Panc1 (cell line): ENCODE measurements around the gene CBL. TPM values are rescaled to one million over a fixed set of nuclear protein-coding genes. Genes with fewer than 3 reads are reported as not detected.
A peak's percentile ranks its signal among the peaks of the same experiment; 100 is the strongest.

Experiments used
- ATAC-seq: fragments of 200-7000 bp; cut with Tn5 transposase; 2 replicates; pipeline ENCODE4 v1.9.1; 2020; ENCODE audit warnings: mild to moderate bottlenecking, moderate library complexity
- BruUV-seq: library from RNA; stranded (reverse); fragments of 400-500 nt; replicated peaks from 2 replicates; lab custom pipeline; 2021; lab: Mats Ljungman, UMichigan
- CTCF ChIA-PET: fragments of 300-600 bp; sonication (Branson Sonifier 250); formaldehyde crosslinking; loops from one replicate; lab custom pipeline; 2022; ENCODE audit warnings: antibody characterized with exemption; lab: Charles Lee
- POLR2A ChIA-PET: fragments of 300-600 bp; sonication (Branson Sonifier 250); formaldehyde crosslinking; loops from one replicate; lab custom pipeline; 2022; ENCODE audit warnings: antibody characterized with exemption; lab: Charles Lee
- DNase-seq: peaks from one replicate; pipeline ENCODE4 v3.0.0-alpha.2; 2010; ENCODE audit warnings: low read depth, low spot score
- H3K27ac ChIP-seq: 2 replicates; pipeline ENCODE4 v1.5.1; 2011; ENCODE audit warnings: mild to moderate bottlenecking, low read length, inconsistent platforms
- H3K27me3 ChIP-seq: fragments of 200-500 bp; sonication (Bioruptor generic); 2 replicates; pipeline ENCODE4 v1.6.0; 2014; ENCODE audit warnings: low read length, inconsistent platforms; ENCODE audit not compliant: control insufficient read depth, insufficient read depth
- H3K36me3 ChIP-seq: fragments of 200-500 bp; sonication (Bioruptor generic); 2 replicates; pipeline ENCODE4 v1.5.1; 2014; ENCODE audit warnings: inconsistent platforms, mild to moderate bottlenecking, low read length, moderate library complexity; ENCODE audit not compliant: control insufficient read depth, insufficient read depth
- H3K4me1 ChIP-seq: 2 replicates; pipeline ENCODE4 v1.5.1; 2011; ENCODE audit warnings: inconsistent platforms, mild to moderate bottlenecking, low read length, moderate library complexity; ENCODE audit not compliant: control insufficient read depth, insufficient read depth
- H3K4me3 ChIP-seq, 2 experiments: 2 replicates each; pipeline ENCODE4 v1.5.1; 2011 to 2012; ENCODE audit warnings: low read depth in 2 of 2, low read length in 2 of 2, mild to moderate bottlenecking in 2 of 2, inconsistent platforms in 1 of 2, moderate library complexity in 1 of 2
- H3K9me3 ChIP-seq: fragments of 200-500 bp; sonication (Bioruptor generic); 2 replicates; pipeline ENCODE4 v1.5.1; 2014; ENCODE audit warnings: low read depth, mild to moderate bottlenecking, inconsistent platforms, low read length, moderate library complexity; ENCODE audit not compliant: control insufficient read depth, insufficient read depth
- CTCF ChIP-seq: fragments of 450-650 bp; IDR thresholded peaks from 2 replicates; pipeline ENCODE4 v1.5.1; 2017; ENCODE audit warnings: mild to moderate bottlenecking
- POLR2AphosphoS5 ChIP-seq: IDR thresholded peaks from 2 replicates; pipeline ENCODE4 v1.6.1; 2012; ENCODE audit warnings: mild to moderate bottlenecking, low read depth, low read length, moderate library complexity
- REST ChIP-seq, 2 experiments: IDR thresholded peaks; 2 replicates each; pipeline ENCODE4 v1.6.1; 2011 to 2012; ENCODE audit warnings: low read depth in 2 of 2, control low read depth in 1 of 2, low read length in 1 of 2, mild to moderate bottlenecking in 1 of 2, moderate library complexity in 1 of 2; ENCODE audit not compliant: insufficient read depth in 1 of 2
- SIN3A ChIP-seq: IDR thresholded peaks from 2 replicates; pipeline ENCODE4 v1.6.1; 2012; ENCODE audit warnings: low read depth, mild to moderate bottlenecking, low read length, moderate library complexity, borderline replicate concordance; ENCODE audit not compliant: insufficient read depth
- TCF7L2 ChIP-seq: IDR thresholded peaks from 2 replicates; pipeline ENCODE4 v1.6.1; 2011; ENCODE audit warnings: mild to moderate bottlenecking, low read depth, low read length, inconsistent platforms
- in situ Hi-C: cut with HindIII; loops from 2 replicates; pipeline ENCODE4 v1.10.0; 2016; ENCODE audit warnings: low sequenced_read_pairs, low pct_unique_long_range_greater_than_20kb
- intact Hi-C: fragments of 100-400 bp; cut with micrococcal nuclease; formaldehyde crosslinking; loops from one replicate; pipeline ENCODE4 v1.10.0; 2022; ENCODE audit not compliant: unreplicated experiment
- total RNA-seq: library from RNA; stranded (reverse); gene quantifications from one replicate; pipeline ENCODE4 v1.2.1, GENCODE V29; 2021; ENCODE audit not compliant: unreplicated experiment

Gene CBL
- total RNA-seq, 1 experiment from 2014 or later: 69.9 TPM

- no peaks in the 10 kb centered on the region for H3K9me3 ChIP-seq
- intact Hi-C loops: loop anchor here (2.0 kb wide), 1 partner anchor 92 kb away; no protein-coding TSS in a partner anchor
- CTCF ChIA-PET: interaction anchor here (0.9 kb wide), 1 partner anchor 48 kb away, joined by 7 read pairs; no protein-coding TSS in a partner anchor
These were observed 11.2 kb upstream of the CBL start for GRCh38 chr11:119194811-119195440.

GRCh38 chr11:119195680-119196079 lies 10.5 kb upstream of the CBL start:
- no TSS peak for BruUV-seq
- H3K9me3 ChIP-seq: no peaks in the 10 kb centered on the region
- in situ Hi-C loops (no loop called here), intact Hi-C loops (loop anchor here (1.0 to 2.0 kb wide), 2 partner anchors 50 to 93 kb away; no protein-coding TSS in a partner anchor)
- no peaks in the 10 kb centered on the region for H3K4me1 ChIP-seq
- no peak overlapping the region for H3K27ac ChIP-seq
- ChIA-PET POLR2A (no interaction called here), CTCF (interaction anchor here (0.6 to 1.5 kb wide), 4 partner anchors 39 to 166 kb away, joined by 3 to 4 read pairs (median 3); no protein-coding TSS in a partner anchor)
- DNase-seq: no peak
- H3K36me3 ChIP-seq: no peaks in the 10 kb centered on the region
- no peaks in the 10 kb centered on the region for H3K27me3 ChIP-seq
- H3K4me3 ChIP-seq: peak overlapping the region in 1 of 2 experiments; percentile 24; a peak in 1 of 4 replicates
- ATAC-seq: peak; percentile 74
- TF ChIP-seq CTCF: no peak
- TF ChIP-seq REST (IDR thresholded peaks at IDR 0.05; ENCODE audit: insufficient read depth in 1 of 2, low read depth in 2 of 2, low read length in 1 of 2): no peak
- no peak for TF ChIP-seq SIN3A
- TF ChIP-seq POLR2AphosphoS5: no peak

More at GRCh38 chr11:119194811-119195440, 11.2 kb upstream of the CBL start:
- TF ChIP-seq CTCF: no peak
- no peak for TF ChIP-seq REST (IDR thresholded peaks at IDR 0.05; ENCODE audit: insufficient read depth in 1 of 2, low read depth in 2 of 2, low read length in 1 of 2)
- TF ChIP-seq TCF7L2: no peak
- TF ChIP-seq POLR2AphosphoS5: no peak
- TF ChIP-seq SIN3A: no peak
- POLR2A ChIA-PET: interaction anchor here (0.5 kb wide), 1 partner anchor 73 kb away, joined by 4 read pairs; the partner anchor contains the start of gene HINFP
- Histone ChIP-seq H3K36me3 (no peaks in the 10 kb centered on the region), H3K27ac (no peak overlapping the region), H3K4me3 (no peak overlapping the region), H3K27me3 (no peaks in the 10 kb centered on the region), H3K4me1 (no peaks in the 10 kb centered on the region)
- no peak for DNase-seq
- BruUV-seq: no TSS peak
- ATAC-seq: no peak
- in situ Hi-C loops: no loop called here
